ENCODE data around the gene AK1.

AK1 gene

GRCh38 chr9:127816728-127817127, 60.7 kb downstream of the AK1 start:
- no peak for TF ChIP-seq CTCF (IDR thresholded peaks at IDR 0.05; ENCODE audit: low read depth, low read length)
- H3K9me3 ChIP-seq = no peaks in the 10 kb centered on the region
- no peaks in the 10 kb centered on the region for H3K27me3 ChIP-seq
- H3K4me1 ChIP-seq = peaks cover 3% of the 10 kb centered on the region; the same call in 1 of the 2 replicates
- H3K36me3 ChIP-seq = peaks cover 16% of the 10 kb centered on the region
- no peak overlapping the region for H3K4me3 ChIP-seq (ENCODE audit: low read depth, low read length)
- no peak for DNase-seq
